SIG-M5 treated with dmso at 0.1 percent for 504 hours (cell line): ENCODE data around the gene KRT84.

Source experiments
- DNase-seq: peaks from one replicate; lab custom pipeline; 2025; ENCODE audit not compliant: unreplicated experiment; lab: John Stamatoyannopoulos, UW

KRT84 gene

DNA sequence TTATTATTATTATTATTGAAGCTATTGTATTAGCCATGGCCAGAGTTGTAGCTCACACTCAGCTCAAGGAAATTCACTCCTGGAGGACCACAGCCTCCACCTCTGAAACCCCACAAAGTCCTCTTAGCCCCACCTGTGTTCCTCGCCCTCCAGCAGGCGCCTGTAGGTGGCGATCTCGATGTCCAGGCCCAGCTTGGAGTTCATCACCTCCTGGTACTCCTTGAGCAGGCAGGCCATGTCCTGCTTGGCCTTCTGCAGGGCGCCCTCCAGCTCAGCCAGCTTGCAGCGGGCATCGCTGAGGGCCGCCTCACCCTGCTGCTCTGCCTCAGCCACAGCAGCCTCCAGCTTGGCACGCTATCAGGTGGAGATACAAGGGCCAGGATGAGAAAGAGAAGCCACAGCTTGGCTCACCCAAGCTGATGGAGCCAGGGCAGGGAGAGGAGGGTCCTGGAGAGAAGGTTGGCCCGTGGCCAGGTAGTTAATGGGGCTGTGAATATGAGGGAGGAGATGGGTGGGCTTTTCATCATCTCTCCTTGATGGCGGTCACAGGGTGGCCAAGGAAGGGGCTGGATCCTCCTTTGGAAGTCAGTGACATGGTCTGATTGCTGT is 23.2 kb downstream of the KRT84 start:
- no peak for DNase-seq

DNA sequence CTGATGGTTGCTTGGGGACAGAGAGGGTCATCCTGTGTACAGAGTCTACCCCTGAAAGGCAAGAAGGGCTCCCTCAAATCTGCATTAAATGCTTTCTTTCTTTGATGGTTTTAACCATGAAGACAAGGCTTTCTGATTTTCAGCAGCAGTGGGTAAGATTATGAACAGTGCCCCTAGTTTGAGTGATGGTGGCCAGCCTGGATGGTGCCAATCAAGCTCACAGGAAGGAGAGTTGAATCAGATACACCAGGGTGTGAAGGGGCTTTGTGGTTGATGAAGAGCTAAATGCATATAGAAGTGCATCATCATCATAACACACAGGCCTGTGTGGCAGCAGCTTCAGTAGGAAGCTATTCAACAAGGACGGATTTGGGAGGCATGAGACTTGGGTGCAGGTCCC is 23.9 kb downstream of the KRT84 start:
- no peak for DNase-seq

DNA sequence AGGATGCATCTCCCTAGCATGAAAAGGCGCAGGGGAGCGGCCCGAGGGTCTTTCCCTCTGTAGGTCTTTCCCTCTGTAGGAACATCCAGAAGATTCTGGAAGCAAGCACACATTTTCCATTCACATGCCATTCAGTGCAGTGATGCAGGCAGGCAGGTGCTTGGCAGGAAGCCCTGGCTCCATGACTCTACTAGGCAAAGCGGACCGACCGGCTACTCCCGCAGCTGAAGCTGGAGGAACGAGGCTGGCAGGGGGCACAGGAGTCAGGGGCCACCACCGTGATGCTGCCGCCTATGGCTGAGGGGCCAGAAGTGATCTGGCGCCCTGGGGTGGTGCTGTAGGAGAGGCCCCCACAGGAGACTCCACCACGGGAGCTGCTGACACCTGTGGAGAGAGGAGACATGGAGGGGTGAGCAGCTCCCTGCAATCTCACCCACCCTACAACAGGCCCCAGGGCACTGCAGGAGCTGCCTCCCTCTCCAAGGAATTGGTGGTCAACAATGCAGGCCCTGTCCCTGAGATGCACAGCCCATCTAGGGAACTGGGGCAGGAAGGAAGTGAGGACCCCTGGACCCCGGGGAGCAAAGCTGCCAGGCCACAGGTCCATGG is 24.7 kb downstream of the KRT84 start:
- DNase-seq = no peak

DNA sequence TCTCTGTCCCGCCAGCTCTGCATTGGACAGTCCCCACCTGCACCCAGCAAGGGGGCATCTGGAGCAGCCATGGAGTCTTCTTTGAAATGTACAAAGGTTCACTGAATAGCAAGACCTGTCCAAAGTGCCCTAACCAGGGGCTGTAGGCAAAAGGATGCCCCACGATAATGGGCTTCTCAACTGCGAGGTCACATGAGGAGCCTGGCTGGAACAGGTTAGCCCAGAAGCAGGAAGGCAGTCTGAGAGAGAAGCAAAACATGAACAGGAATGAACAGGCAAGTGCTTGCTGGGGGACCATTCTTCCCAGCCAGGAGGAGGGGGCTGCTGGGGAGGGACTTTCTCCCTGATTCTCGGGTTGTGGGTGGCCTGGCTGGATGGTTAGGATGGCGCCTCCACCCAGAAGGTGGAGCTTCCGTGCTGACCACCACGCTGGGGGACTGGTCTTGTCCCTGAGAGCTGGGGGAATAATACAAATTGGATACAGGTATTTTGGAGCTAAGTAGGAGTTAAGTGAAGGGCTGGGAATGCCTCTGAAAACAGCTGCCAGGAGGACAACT is 25.3 kb downstream of the KRT84 start:
- DNase-seq = no peak

DNA sequence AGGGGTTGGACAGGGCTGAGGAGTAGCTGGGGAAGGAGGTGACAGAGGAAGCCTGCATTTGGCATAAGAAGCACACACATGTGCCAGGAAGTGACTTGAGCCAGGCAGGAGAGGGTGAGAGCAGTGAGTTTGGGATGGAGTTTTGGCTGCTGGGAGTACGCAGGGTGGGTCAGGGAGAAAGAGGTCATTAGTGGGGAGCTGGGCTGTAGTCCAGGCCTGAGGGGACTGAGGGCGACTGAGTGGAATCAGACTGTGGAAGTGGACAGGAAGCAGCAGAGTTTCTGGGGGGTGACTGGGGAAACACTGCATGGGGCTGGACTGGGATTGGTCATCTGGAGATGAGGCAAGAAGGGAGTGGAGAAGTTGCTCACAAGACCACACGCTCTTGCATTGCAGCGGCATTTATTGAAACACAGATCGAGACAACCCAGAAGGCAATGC is 25.8 kb downstream of the KRT84 start:
- no peak for DNase-seq

DNA sequence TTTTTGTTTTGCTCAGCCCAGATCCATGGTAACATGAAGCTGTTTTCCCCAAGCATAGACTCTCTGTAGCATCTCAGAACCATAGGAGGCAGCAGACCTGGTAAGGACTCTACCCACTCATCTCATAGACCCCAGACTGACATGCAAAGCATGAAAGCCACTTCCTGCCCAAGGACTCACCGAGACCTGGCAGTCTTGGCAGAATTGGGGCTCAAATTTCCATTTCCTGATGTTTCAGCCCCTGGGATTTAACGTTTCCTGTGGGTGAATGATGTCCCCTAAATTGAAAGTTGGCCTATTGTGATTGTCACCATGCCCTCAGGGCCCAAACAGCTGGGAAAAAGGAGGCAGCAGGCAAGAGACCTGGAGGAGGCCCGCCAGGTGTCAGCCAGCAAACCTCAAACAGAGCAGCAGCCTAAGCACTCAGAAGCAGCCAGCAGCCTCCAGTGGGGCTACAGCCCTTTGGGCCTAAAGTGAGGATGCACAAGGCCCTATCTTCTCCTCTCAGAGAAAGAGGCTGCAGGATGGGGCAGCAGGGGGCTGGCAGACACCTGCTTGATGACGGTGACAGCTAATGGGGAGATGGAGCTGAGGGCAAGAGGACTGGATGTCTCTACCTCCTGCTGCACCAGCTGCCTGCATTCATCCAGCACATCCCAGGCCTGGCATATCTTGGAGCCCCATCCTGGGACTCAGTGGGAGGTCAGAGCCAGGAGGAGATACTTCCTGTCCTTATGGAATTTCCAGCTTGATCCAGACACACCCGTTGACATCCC is 26.7 kb downstream of the KRT84 start:
- no peak for DNase-seq

DNA sequence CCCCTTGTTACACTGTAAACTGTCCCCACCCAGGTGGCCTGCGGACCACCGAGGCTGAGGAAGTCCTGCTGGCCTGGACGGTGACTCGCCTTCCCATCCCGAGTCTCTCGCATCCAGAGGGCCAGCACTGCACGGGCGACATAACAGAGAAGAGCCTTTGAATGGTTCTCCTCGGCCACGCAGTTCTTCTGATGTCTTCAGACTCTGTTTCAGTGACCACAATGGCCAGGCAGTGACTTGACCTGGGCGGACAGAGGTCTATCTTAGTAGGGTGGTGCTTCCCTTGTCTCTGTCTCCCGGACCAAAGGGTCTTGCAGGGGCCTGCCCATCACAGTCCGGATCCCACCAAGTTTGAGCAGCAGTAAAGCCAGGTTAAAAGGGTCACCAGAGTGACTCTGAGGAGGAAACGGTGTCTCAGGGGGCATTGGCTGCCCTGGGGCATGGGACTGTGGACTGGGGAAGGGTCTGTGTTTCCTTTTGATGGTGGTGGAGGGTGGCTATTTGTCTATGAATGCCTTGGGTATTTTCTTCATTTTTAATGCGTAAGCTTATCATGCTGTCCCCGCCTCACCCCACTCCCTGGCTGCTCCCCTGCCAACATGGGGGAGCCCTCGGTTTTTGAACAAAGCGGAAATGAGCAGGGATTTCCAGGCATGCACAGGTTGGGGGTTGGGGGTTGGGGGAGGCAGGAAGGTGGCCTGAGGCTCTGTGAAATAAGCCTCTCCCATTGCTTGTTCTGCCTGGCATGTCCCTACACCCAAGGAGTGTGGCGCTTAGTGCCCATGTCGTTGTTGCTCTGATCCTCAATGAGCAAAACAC is 28.5 kb downstream of the KRT84 start:
- DNase-seq = no peak

DNA sequence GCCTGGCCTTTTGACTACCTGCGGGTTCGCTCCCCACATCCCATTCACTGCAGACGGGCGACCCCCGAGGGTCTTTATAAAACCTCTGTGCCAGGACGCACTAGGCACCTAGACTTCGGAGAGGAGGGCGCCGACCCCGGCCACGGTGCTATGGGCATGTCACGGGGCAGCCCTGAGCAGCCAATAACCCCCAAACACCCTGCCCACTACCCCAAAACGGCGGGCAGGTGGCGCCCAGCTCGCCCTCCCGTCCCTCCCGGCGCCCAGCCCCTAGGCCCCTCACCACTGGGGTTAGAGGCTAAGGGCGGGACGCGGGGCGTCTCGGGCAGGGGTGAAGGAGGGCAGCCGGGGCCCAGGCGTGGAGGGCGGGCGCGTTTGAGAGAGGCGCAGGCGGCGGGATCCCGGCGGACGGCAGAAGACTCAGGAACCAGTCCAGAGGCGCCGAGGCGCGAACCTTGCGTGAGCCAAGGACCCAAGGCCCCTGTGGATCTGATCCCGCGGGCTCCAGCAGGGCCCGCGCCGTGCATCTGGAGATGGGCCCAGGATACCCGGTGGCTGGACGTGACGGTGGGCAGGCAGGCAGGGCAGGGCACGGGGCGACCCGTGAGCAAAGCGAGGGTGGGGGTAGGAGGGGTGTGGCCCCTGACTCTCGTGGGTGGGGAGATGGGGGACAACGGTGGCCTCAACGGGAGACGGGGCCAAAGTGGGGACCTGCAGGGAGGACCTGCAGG is 29.3 kb downstream of the KRT84 start:
- DNase-seq = no peak

DNA sequence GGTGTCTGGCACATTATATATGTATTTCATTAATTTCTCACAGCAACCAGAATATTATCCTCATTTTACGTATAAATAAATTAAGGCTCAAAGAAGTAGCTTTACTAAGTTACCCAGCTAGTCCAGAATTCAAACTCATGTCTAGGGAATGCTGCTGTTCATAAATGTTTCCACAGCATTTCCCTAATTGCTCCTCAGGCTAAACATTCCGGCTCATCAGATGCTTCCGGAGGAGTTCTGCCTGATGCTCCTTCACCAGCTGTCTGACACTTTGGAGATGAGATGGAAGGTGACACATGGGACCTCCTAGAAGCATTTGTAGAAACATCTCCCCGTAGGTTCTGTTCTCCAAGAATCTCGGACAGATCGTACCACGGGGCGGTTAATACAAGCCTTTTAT is 30.3 kb downstream of the KRT84 start:
- DNase-seq = no peak

DNA sequence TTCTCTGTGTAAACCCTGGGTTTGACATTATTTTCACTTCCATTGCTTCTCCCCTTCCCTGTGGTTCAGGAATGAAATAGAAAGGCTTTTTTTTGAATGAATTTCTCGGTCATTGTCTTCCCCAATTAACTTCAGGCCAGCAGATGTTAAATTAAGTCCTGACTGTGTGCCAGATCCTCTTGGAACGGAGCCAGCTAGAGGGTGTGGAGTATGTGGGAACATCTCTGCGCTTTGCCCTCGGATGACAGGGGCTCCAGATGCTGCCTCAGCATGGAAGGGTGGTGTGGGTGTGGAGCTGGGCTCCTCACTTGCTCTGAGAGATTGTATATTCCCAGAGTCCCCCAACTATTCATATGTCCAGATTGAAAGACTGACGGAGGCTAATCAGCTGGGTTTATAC is 31.3 kb downstream of the KRT84 start:
- DNase-seq = no peak

DNA sequence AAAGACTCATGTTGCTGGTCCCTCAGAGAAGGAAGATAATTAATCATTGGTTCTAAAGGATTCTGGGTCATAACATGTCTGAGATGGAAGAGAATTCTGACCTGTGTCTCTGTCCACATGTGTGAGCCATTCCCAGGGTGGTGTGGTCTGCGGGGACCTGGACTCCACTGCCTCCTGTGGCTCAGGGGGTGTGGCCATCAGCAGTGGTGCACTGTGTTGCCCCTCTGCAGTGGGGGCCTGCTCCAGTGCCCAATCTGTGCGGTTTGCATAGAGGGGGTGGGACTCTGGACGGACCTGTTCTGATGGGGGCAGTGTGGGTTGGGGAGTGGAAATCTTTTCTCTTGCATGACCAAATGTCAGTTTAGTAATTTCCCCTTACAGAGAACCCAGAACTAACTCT is 31.7 kb downstream of the KRT84 start:
- DNase-seq = no peak

DNA sequence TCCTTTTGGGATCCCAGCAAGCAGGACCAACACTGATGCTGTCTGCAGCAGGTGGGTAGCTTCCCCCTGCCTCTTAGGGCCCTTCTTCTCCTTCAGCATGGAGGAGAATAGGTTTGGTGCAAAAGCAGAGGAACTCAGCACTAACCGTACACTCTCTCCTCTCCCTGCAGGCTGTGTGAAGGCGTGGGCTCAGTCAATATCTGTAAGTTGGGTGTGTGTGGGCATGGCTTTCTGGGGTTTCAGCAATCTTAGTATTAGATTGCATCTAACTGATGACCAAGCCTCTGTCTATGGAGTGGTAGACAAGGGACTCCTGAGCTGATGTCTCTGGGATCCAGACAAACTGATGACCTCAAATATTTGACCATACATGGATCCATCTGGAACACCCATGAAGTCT is 32.5 kb downstream of the KRT84 start:
- no peak for DNase-seq

DNA sequence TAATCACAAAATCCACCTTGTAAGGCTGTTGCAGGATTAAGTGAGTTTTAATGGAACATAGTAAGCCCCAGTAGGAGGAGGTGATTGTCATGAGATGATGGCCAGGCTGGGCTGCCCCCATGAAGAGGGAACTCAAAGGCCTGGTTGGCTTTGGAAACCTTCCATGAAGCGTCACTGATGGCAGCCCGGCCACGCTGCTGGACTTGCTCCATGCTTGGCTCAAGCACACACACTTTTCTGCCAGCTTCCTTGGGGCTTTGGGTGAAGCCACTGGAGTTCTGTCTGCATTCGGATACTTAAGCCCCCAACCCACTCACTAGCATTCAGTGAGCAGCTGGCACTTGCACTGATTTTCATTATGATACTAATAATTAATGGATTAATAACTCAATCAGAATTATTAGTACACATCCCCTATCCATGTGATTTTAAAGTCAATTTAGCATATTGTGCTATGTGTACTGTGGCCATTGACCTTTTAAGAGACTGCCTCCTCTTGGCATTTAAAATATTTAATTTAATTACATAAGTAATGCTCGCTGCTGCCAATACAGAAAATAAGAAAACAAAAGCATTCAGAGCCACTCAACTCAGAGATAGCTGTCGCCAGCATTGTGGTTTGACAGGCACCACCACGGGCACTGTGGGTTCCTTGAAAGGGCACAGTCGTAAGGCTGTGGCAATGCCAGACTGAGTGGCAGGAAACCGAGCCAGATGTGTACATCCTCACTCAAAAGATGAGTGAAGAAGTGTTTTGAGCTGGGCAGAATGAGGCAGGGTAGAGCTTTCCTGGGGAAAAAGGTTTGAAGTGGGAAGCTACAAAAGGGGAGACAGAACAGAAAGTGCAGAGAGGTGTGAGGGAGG is 34.0 kb downstream of the KRT84 start:
- no peak for DNase-seq

DNA sequence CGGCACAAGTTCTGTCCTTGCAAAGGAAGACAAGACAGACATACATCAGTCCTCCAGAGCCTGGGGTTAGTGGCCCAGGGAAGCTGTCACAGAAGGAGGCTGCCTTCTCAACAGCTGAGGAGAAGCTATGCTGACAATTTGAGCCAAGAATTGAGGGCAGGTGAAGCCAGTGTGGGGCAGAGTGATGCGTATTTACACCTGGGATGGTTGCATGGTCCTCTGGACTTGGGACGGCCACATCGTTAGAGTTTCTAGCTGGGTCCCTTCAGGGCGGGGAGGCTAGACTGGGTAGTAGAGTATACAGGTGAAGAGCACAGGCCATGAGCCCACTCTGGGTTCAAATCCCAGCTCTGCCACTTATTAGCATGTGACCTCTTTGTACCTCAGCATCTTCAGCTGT is 34.7 kb downstream of the KRT84 start:
- no peak for DNase-seq

DNA sequence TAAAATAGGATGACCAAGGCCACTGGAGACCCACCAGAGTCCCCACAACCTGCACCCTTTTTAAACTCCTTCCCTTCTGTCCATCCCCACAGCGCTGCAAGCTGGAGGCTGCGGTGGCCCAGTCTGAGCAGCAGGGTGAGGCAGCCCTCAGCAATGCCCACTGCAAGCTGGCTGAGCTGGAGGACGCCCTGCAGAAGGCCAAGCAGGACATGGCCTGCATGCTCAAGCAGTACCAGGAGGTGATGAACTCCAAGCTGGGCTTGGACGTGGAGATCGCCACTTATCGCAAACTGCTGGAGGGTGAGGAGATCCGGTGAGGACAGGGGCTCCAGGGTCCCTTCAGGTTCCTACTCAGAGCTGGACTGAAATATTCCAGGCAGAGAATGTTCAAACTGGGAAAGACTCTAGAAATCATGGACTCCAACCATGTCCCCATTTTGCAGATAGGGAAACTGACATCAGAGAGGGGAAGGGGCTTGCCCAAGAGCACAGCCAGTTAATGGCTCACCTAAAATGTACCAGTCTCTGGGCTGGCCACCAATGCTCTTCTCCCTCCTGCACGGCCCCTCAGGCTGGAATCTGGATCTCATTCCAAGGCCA is 35.3 kb downstream of the KRT84 start:
- DNase-seq = no peak

DNA sequence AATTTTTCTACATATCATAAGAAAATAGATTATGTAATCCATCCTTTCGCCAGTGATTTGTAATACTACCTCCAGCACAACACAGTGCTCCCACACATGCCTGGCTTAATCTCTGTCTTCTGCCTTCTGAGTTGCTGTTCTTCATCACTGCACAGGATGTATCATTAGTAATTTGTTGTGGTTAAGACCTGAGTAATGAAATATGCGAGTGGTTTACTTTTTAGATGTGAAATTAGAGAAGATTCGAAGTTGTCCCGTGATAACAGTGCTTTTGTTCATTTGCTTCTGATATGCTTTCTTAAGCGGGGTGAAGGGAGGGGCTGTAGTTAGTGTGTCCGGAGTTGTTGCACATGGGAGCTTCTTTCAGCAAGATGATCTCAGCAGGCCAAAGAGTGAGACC is 36.3 kb downstream of the KRT84 start:
- DNase-seq = no peak

DNA sequence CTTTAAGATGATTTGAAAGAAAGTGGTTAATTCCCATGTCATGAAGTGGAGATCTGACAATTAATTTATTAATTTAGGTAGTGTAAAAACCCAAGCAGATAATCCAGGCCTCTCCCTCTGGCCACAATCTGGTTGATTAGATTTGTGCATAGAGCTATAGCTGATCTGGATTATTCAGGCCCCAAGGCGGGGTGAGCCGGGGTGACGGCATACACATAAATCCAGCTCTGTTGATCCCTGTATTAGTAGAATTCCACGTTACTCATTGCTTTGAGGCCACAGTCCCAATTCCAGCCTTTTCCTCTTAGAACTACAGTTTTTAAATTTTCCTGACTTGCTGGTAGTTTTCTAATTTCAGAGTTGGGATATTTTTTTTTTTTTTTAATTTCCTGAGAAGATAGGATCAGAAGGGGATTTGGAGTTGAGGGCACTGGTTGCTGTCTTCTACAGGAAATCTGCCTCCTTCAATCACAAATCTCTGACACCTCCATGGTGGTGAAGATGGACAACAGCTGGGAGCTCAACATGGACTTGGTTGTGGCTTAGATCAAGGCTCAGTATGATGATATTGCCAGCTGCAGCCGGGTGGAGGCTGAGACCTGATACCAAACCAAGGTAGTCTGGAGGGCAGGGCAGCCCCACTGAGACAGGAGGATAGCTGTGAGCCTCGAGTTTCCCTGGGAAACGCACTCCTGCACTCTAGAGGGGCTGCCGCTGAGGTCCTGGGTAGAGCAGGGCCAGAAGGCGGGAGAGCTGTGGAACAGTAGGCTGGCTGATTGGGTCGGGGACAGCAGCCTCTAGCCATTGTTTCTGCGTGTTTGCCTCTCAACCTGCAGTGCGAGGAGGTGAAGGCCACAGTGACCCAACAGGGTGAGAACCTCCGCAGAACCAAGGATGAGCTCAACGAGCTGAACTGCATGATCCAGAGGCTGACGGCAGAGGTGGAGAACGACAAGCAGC is 37.6 kb downstream of the KRT84 start:
- DNase-seq = no peak

DNA sequence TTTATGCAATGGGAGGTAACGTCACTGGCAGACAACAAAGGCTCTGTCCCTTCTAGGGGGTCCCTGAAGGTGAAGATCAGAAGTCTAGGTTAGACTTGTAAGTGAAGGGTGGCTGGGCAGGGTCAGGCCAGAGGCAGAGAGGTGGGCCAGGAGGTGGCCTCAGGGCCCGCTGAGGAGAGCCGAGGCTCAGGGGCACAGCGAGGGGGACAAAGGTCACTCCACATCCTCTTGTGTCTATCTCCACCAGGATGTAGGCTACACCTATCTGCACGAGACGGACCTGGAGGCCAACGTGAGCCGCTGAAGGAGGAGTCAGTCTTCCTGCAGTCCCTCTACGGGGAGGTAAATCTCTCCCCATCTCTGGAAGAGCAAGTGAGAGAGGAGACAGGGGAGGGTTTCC is 38.4 kb downstream of the KRT84 start:
- DNase-seq = no peak
